SK-N-SH (cell line): Measurements from ENCODE around the gene NEURL1. TPM values are rescaled to one million over a fixed set of nuclear protein-coding genes. Genes with fewer than 3 reads are reported as not detected.

Source experiments
- CTCF ChIA-PET: fragments of 300-600, 350-600 bp; formaldehyde crosslinking; extraction: SDS; loops from one replicate; lab custom pipeline; 2021; lab: Yijun Ruan, JAX
- POLR2A ChIA-PET: fragments of 350-600 bp; sonication (Branson Sonifier 250); formaldehyde crosslinking; extraction: SDS; loops from one replicate; lab custom pipeline; 2020; ENCODE audit warnings: antibody characterized with exemption, inconsistent platforms; lab: Yijun Ruan, JAX
- DNase-seq: peaks from one replicate; pipeline ENCODE4 v3.0.0; 2012
- H2AFZ ChIP-seq: fragments of 200-600 bp; sonication (generic); 2 replicates; pipeline ENCODE4 v1.8.1; 2016; ENCODE audit warnings: antibody characterized with exemption, mild to moderate bottlenecking, low read depth
- H3F3A ChIP-seq: fragments of 200-600 bp; sonication (generic); replicated peaks from 2 replicates; pipeline ENCODE3; 2016; ENCODE audit warnings: antibody characterized with exemption, mild to moderate bottlenecking; ENCODE audit not compliant: insufficient read depth
- H3K27ac ChIP-seq, 2 experiments: fragments of 200-500 bp in 1 of 2; fragments of 200-600 bp in 1 of 2; sonication (Bioruptor generic) in 1 of 2; sonication (generic), shearing (Covaris generic) in 1 of 2; 2 replicates each; pipeline versions ENCODE4 v1.5.1 to v1.6.1; 2014 to 2016; ENCODE audit warnings: low read depth in 2 of 2, inconsistent platforms in 1 of 2, low read length in 1 of 2, mild to moderate bottlenecking in 1 of 2, mixed read lengths in 1 of 2
- H3K27me3 ChIP-seq: fragments of 200-600 bp; sonication (generic), shearing (Covaris generic); 2 replicates; pipeline ENCODE4 v1.6.1; 2016; ENCODE audit warnings: mixed run types; ENCODE audit not compliant: insufficient read depth
- H3K36me3 ChIP-seq, 2 experiments: fragments of 200-500 bp in 1 of 2; fragments of 200-600 bp in 1 of 2; sonication (Bioruptor generic) in 1 of 2; sonication (generic) in 1 of 2; replicated peaks in 1 of 2; 2 replicates each; pipeline versions ENCODE3 to v1.5.1; 2014 to 2016; ENCODE audit warnings: low read length in 1 of 2, mild to moderate bottlenecking in 1 of 2; ENCODE audit not compliant: insufficient read depth in 2 of 2, control insufficient read depth in 1 of 2
- H3K4me1 ChIP-seq, 2 experiments: fragments of 200-500 bp in 1 of 2; fragments of 200-600 bp in 1 of 2; sonication (Bioruptor generic) in 1 of 2; sonication (generic), shearing (Covaris generic) in 1 of 2; 2 replicates each; pipeline versions ENCODE4 v1.5.1 to v1.6.1; 2014 to 2016; ENCODE audit warnings: low read depth in 1 of 2, low read length in 1 of 2, mixed run types in 1 of 2; ENCODE audit not compliant: insufficient read depth in 2 of 2, control insufficient read depth in 1 of 2
- H3K4me2 ChIP-seq: fragments of 200-600 bp; sonication (generic), shearing (Covaris generic); 2 replicates; pipeline ENCODE4 v1.6.1; 2017; ENCODE audit warnings: mixed run types
- H3K4me3 ChIP-seq, 2 experiments: fragments of 200-500 bp in 1 of 2; fragments of 200-600 bp in 1 of 2; sonication (Bioruptor generic) in 1 of 2; sonication (generic), shearing (Covaris generic) in 1 of 2; 2 replicates each; pipeline versions ENCODE4 v1.5.1 to v1.8.1; 2014 to 2016; ENCODE audit warnings: low read depth in 2 of 2, inconsistent platforms in 1 of 2, low read length in 1 of 2, mild to moderate bottlenecking in 1 of 2, mixed read lengths in 1 of 2, moderate library complexity in 1 of 2
- H3K79me2 ChIP-seq: fragments of 200-600 bp; sonication (generic); 2 replicates; pipeline ENCODE4 v1.8.1; 2017; ENCODE audit warnings: mild to moderate bottlenecking; ENCODE audit not compliant: insufficient read depth
- H3K9ac ChIP-seq: fragments of 200-600 bp; sonication (generic); 2 replicates; pipeline ENCODE4 v1.6.1; 2017; ENCODE audit warnings: mixed run types
- H3K9me2 ChIP-seq: fragments of 200-600 bp; sonication (generic); 2 replicates; pipeline ENCODE4 v1.6.1; 2017; ENCODE audit warnings: mixed run types
- H3K9me3 ChIP-seq: fragments of 200-600 bp; sonication (generic); 2 replicates; pipeline ENCODE4 v1.6.1; 2017; ENCODE audit warnings: mixed run types, mild to moderate bottlenecking, moderate library complexity
- H4K20me1 ChIP-seq: fragments of 200-600 bp; sonication (generic); 2 replicates; pipeline ENCODE4 v1.6.1; 2017; ENCODE audit warnings: mild to moderate bottlenecking, mixed run types; ENCODE audit not compliant: insufficient read depth
- CTCF ChIP-seq: fragments of 200-600 bp; sonication (generic); IDR thresholded peaks from 2 replicates; pipeline ENCODE4 v1.6.1; 2017; ENCODE audit warnings: antibody characterized with exemption, mild to moderate bottlenecking, moderate library complexity
- FOSL2 ChIP-seq: IDR thresholded peaks from 2 replicates; pipeline ENCODE4 v1.4.0; 2012; ENCODE audit warnings: low read depth, mild to moderate bottlenecking, moderate library complexity, borderline replicate concordance
- FOXM1 ChIP-seq: IDR thresholded peaks from 2 replicates; pipeline ENCODE4 v1.4.0; 2012; ENCODE audit warnings: low read depth, mild to moderate bottlenecking
- GABPA ChIP-seq: IDR thresholded peaks from 2 replicates; pipeline ENCODE4 v1.4.0; 2012; ENCODE audit warnings: low read depth, mild to moderate bottlenecking
- IRF3 ChIP-seq: fragments of 150-350 bp; IDR thresholded peaks from 2 replicates; pipeline ENCODE4 v1.6.1; 2016; ENCODE audit warnings: mild to moderate bottlenecking, low read depth, low read length
- JUND ChIP-seq: IDR thresholded peaks from 2 replicates; pipeline ENCODE4 v1.4.0; 2012
- MAX ChIP-seq: IDR thresholded peaks from 2 replicates; pipeline ENCODE4 v1.4.0; 2012; ENCODE audit warnings: low read depth
- MEF2A ChIP-seq: IDR thresholded peaks from 2 replicates; pipeline ENCODE4 v1.4.0; 2012; ENCODE audit warnings: low read depth, borderline replicate concordance
- RCOR1 ChIP-seq: fragments of 150-350 bp; IDR thresholded peaks from 2 replicates; pipeline ENCODE4 v1.6.1; 2017; ENCODE audit warnings: antibody characterized with exemption, low read length
- REST ChIP-seq: IDR thresholded peaks from 2 replicates; pipeline ENCODE4 v1.6.1; 2012; ENCODE audit warnings: mild to moderate bottlenecking, low read depth, low read length, moderate library complexity
- RFX5 ChIP-seq: IDR thresholded peaks from 2 replicates; pipeline ENCODE4 v1.6.1; 2012; ENCODE audit warnings: mild to moderate bottlenecking, improper control_type of control experiment, low read length
- SIN3A ChIP-seq: IDR thresholded peaks from 2 replicates; pipeline ENCODE4 v1.6.1; 2012; ENCODE audit warnings: low read depth, mild to moderate bottlenecking, low read length, moderate library complexity, borderline replicate concordance
- TAF1 ChIP-seq: IDR thresholded peaks from 2 replicates; pipeline ENCODE4 v1.6.1; 2012; ENCODE audit warnings: low read depth, mild to moderate bottlenecking, low read length, moderate library complexity, borderline replicate concordance
- USF2 ChIP-seq: fragments of 150-350 bp; IDR thresholded peaks from 2 replicates; pipeline ENCODE4 v1.6.1; 2017; ENCODE audit warnings: antibody characterized with exemption, low read length, low read depth, borderline replicate concordance
- ZBTB33 ChIP-seq: IDR thresholded peaks from 2 replicates; pipeline ENCODE4 v1.4.0; 2012; ENCODE audit warnings: low read depth, borderline replicate concordance
- WGBS: methylation state at CpG from one replicate; pipeline ENCODE4 v1.1.6; 2017; ENCODE audit warnings: low lambda C conversion rate; 5-methylcytosine and 5-hydroxymethylcytosine counted together
- polyA plus RNA-seq, 3 experiments: library from polyadenylated mRNA; depleted of rRNA; stranded (reverse); fragments of >200 nt; gene quantifications; 2 replicates each; pipeline ENCODE4 v1.2.3, GENCODE V29; 2012

The NEURL1 gene
- polyA plus RNA-seq, 1 of the 3 experiments (the other 2 are of a cell fraction): 0.05 TPM

- H3K36me3 ChIP-seq: peaks cover 0 to 2% of the 10 kb centered on the region in 2 experiments
These were observed 127.6 kb downstream of the NEURL1 start for GRCh38 chr10:103620891-103621782.

More at GRCh38 chr10:103620891-103621782, 127.6 kb downstream of the NEURL1 start:
- no peaks in the 10 kb centered on the region for H3K9me3 ChIP-seq
- no peak for DNase-seq
- no peak overlapping the region for H2AFZ ChIP-seq
- no peaks in the 10 kb centered on the region for H3K27me3 ChIP-seq
- H3K4me2 ChIP-seq: no peak overlapping the region
- H3K79me2 ChIP-seq: no peaks in the 10 kb centered on the region
- H3K4me1 ChIP-seq: peaks cover 6 to 94% of the 10 kb centered on the region in 2 experiments; a peak in 3 of 4 replicates
- CTCF ChIA-PET: interaction anchor here (0.6 to 3.2 kb wide), 6 partner anchors 9 to 232 kb away, joined by 3 to 25 read pairs (median 3); no protein-coding TSS in a partner anchor
- no peak overlapping the region for H3K4me3 ChIP-seq
- 96% methylated on average over 10 of the region's 15 CpGs for WGBS
- POLR2A ChIA-PET: interaction anchor here (1.4 kb wide), 1 partner anchor 57 kb away, joined by 3 read pairs; no protein-coding TSS in a partner anchor
- H3F3A ChIP-seq: no peaks in the 10 kb centered on the region
- no peak overlapping the region for H3K9ac ChIP-seq
- no peaks in the 10 kb centered on the region for H4K20me1 ChIP-seq
- peak overlapping the region in 1 of 2 experiments; percentile 99; a peak in 2 of 4 replicates for H3K27ac ChIP-seq
- H3K9me2 ChIP-seq: no peaks in the 10 kb centered on the region
- TF ChIP-seq MEF2A: no peak
- TF ChIP-seq RFX5: no peak
- no peak for TF ChIP-seq REST
- TF ChIP-seq JUND: no peak
- no peak for TF ChIP-seq USF2
- TF ChIP-seq RCOR1: no peak
- no peak for TF ChIP-seq SIN3A
- TF ChIP-seq TAF1: no peak
- no peak for TF ChIP-seq GABPA
- no peak for TF ChIP-seq IRF3
- TF ChIP-seq ZBTB33: no peak
- TF ChIP-seq FOXM1: no peak
- TF ChIP-seq FOSL2: no peak
- no peak for TF ChIP-seq CTCF
- TF ChIP-seq MAX: no peak
- TF ChIP-seq, all 33 proteins: peak for 0
